Nucleus accumbens (tissue), 56 donors: Measurements from ENCODE around the gene PACSIN2.
A peak's percentile ranks its signal among the peaks of the same experiment; 100 is the strongest.
"Not testable (repeated sequence)": the region's sequence is repeated elsewhere in the genome, so short reads cannot be mapped to it uniquely, and the experiment has no call there.

ENCODE experiments used
- DNase-seq, 56 donors: peaks; one replicate each; lab custom pipeline; 2025; lab: John Stamatoyannopoulos, UW

PACSIN2 gene

GRCh38 chr22:42971473-42971860, 43.5 kb downstream of the PACSIN2 start:
- DNase-seq = not testable (repeated sequence)

GRCh38 chr22:42970029-42970428, 44.9 kb downstream of the PACSIN2 start:
- DNase-seq = no peak

DNA sequence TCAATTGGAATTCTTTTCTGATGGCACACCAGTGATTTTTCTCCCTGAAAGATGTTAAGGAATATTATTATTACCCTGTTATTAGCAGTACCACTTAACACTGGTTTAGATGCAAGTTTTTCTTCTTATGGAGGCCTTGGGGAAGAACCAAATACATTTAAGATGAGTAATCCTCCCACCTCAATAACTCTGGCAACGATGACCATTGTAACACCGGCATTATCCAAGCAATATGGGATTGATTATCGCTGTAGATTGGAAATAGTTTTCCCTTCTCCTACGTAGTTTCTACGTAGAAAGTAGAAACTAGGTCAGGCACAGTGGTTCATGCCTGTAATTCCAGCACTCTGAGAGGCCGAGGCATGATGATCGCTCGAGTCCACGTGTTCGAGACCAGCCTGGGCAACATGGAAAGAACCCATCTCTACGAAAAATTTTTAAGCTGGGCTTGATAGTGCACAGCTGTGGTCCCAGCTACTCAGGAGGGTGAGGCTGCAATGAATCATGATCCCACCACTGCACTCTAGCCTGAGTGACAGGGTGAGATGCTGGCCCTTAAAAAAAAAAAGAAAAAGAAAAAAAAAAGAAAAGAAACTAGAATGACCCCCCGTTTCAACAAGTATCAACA, 45.5 kb downstream of the PACSIN2 start:
- no peak for DNase-seq

GRCh38 chr22:42967933-42968332, 47.0 kb downstream of the PACSIN2 start:
- peak in 5 of 56 donors; percentile 4 to 22 (median 5) for DNase-seq

DNA sequence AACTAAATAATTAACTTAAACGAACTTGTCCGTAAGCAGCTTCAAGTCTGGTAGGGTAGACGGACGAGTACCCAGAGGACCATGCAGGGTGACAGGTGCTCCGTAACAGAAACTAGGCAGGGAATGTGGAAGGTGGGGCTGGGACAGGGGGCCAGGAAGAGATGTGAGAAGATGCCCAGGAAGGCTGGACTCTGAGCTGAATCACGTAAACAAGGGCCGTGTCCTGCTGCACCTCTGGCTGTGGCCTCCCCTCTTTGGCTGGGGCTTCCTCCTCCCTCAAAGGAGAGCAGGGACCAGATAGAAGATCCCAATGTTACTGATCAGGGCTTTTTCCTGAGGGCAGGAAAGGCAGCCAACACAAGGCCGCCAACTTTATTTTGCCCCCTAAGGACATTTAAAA, 47.9 kb downstream of the PACSIN2 start:
- DNase-seq = no peak

DNA sequence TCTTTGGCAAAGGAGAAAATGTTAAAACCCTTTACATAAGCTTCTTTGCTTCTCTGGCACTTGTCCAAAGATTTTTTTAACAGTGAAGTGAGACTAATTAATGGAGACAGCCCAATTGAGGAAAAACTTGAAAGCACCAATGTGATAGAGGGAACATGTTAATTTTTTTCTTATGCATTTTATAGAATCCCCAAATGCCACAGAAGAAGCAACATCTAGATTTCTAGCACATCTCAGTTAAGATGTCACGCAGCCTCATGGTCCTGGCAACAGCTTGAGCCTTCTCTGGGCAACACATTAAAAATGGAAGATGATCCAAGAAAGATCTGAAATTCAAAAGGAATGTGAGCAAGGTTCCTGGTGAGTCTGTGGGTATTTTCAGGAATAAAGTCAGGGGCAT, 48.5 kb downstream of the PACSIN2 start:
- DNase-seq = no peak

- no peak for DNase-seq
Measured at GRCh38 chr22:42964994-42965699, 49.8 kb downstream of the PACSIN2 start.

DNA sequence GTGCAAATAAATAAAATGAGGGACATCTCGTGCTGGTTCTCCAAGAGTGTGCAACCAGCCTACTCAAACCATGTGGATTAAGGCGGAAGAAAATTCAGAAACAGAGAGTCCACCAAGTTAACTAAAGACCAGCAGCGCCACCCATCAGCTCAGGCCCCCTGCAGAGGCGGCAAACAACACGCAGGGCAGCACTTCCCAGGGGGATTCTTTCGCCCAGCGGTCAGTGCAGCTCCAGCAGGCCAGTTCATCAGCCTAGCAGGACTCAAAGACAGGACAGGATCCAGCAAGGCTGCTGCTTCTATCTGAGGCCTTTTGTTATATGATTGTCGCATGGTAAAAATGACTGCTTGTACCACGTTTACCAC, 51.7 kb downstream of the PACSIN2 start:
- peak in 1 of 56 donors; percentile 8 for DNase-seq

DNA sequence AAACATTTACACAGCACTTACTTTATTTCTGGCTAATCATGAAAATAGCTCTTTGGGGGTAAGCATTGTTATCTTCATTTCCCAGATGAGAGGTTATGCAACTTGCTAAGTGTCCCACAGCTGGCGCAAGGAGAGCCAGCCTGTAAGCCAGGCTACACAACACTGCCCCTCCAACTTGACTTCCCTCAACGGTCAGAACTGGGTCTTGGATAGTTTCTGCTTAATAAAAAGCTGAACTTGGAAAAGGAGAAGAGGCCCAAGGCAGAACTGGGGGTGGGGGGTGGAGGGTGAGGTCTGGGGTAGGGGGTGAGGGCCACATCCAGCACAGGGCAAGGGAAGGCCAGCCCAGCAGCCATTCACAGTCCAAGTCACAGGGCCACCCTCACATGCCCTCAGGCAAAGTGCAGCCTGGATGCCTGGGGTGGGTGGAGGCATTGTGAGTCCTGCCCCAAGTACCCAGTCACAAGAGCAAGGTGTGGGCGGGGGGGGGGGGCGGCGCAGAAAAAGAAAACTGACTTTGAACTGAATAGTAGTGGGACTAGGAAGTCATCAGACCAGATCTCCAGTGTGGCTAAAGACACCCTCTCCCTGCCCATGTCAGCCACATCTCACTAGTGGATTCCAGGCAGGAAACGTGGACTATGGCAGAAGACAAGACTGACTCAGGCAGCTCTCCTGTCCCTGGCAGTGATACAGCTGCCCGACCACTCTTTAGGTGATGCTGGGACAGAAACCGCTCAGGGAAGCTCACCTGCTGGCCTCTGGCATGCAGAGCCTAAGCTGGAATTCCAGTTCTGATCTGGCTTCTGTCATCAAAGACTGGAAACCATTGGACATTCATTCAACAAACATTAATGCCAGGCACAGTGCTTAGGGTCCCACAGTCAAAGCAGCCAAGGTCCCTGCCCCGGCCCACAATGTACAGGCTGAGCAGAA, 52.4 kb downstream of the PACSIN2 start:
- DNase-seq = no peak

GRCh38 chr22:42961810-42962209, 53.1 kb downstream of the PACSIN2 start:
- DNase-seq = no peak

GRCh38 chr22:42961400-42961690, 53.6 kb downstream of the PACSIN2 start:
- DNase-seq = not testable (repeated sequence)

- no peak for DNase-seq
Measured at GRCh38 chr22:42960531-42961399, 54.2 kb downstream of the PACSIN2 start.

DNA sequence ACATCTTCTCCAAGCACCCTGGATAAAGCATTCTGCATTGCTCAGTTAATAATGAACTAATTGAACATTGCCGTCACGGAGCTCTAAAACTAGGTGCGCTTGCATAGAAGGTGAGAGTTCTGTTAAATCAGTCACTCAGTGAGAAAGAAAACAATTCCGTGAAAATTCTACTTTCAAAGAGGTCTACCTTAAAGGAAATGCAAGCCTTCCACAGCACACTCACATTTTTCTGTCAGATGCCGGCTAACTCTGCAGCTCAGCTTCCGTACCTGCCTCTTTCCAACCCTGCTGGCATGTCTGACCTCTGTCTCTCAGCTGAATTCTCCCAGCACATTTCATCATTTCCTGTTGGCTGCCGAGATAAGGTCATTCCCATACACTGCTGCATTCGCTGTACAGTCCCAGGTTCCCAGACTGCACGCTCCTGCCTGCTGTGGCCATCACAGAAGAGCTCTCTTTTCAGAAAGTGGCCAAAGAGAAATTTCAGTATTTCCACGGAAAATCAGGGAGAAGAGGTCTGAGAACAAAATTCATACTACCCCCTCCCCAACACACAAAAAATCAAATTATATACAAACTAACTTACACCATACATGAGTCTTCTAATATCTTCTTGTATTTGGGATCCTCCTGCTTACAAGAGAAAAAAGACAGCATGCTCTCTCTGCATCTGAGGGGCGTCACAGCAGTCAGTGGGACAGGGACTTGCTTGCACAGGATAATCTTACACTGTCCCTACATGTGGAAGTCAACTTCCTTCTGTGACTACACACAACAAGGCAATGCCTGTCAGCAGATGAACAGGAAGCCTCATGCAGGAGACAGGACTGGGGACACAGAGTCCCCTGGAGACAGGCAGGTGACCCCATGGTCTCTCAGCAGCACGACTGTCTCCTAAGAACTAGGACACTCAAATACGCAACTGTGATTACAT, 55.1 kb downstream of the PACSIN2 start:
- DNase-seq = no peak

- no peak for DNase-seq
Measured at GRCh38 chr22:42958937-42959336, 56.0 kb downstream of the PACSIN2 start.

GRCh38 chr22:42957958-42958357, 57.0 kb downstream of the PACSIN2 start:
- no peak for DNase-seq

- no peak for DNase-seq
Measured at GRCh38 chr22:42957544-42957943, 57.4 kb downstream of the PACSIN2 start.

GRCh38 chr22:42955848-42956247, 59.1 kb downstream of the PACSIN2 start:
- DNase-seq = no peak

GRCh38 chr22:42955087-42955635, 59.8 kb downstream of the PACSIN2 start:
- DNase-seq = no peak

DNA sequence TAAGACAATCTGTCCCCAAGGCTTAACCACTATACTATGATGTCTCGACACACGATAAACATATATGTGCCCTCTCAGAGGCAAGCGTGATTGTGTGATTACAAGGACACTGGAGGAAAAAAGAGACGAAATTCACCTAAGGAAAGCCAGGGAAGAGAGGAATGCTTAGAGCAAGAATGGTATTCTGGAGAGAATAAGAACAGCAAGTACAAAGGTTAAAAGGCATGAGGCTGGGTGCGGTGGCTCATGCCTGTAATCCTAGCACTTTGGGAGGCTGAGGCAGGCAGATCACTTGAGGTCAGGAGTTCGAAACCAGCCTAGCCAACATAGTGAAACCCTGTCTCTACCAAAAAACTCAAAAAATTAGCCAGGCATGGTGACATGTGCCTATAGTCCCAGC, 61.2 kb downstream of the PACSIN2 start:
- not testable (repeated sequence) for DNase-seq
